ENCODE measurements around the gene RHEBL1. TPM values are rescaled to one million over a fixed set of nuclear protein-coding genes. Genes with fewer than 3 reads are reported as not detected.
A peak's percentile ranks its signal among the peaks of the same experiment; 100 is the strongest.

Gene RHEBL1
- total RNA-seq, 1 donor from 2014 or later, result 1.1 TPM

GRCh38 chr12:49092086-49092815 lies 22.5 kb upstream of the RHEBL1 start:
- peak overlapping the region; percentile 32 for H3K4me3 ChIP-seq
- peaks cover 58% of the 10 kb centered on the region for H3K27me3 ChIP-seq
- H3K27ac ChIP-seq, result no peak overlapping the region
- DNase-seq (no peak), ATAC-seq (no peak)
- peak; percentile 31 for TF ChIP-seq CTCF (IDR thresholded peaks at IDR 0.05)
- intact Hi-C loops (cut with DNase I), result no loop called here
- peaks cover 6% of the 10 kb centered on the region for H3K36me3 ChIP-seq
- peaks cover 57% of the 10 kb centered on the region for H3K4me1 ChIP-seq
- no peaks in the 10 kb centered on the region for H3K9me3 ChIP-seq

GRCh38 chr12:49091836-49092085 lies 22.0 kb upstream of the RHEBL1 start:
- intact Hi-C loops (cut with DNase I), result no loop called here
- H3K4me1 ChIP-seq, result peaks cover 57% of the 10 kb centered on the region
- H3K4me3 ChIP-seq, result peak overlapping the region; percentile 32
- no peak overlapping the region for H3K27ac ChIP-seq
- H3K36me3 ChIP-seq, result peaks cover 1% of the 10 kb centered on the region
- no peak for DNase-seq
- H3K9me3 ChIP-seq, result no peaks in the 10 kb centered on the region
- H3K27me3 ChIP-seq, result peaks cover 58% of the 10 kb centered on the region
- TF ChIP-seq CTCF (IDR thresholded peaks at IDR 0.05), result no peak
- no peak for ATAC-seq

GRCh38 chr12:49091056-49091835 lies 21.5 kb upstream of the RHEBL1 start:
- no peak for TF ChIP-seq CTCF (IDR thresholded peaks at IDR 0.05)
- no peak overlapping the region for H3K27ac ChIP-seq
- ATAC-seq (no peak), DNase-seq (no peak)
- no peaks in the 10 kb centered on the region for H3K36me3 ChIP-seq
- H3K4me3 ChIP-seq, result no peak overlapping the region
- no peaks in the 10 kb centered on the region for H3K9me3 ChIP-seq
- H3K27me3 ChIP-seq, result peaks cover 58% of the 10 kb centered on the region
- intact Hi-C loops (cut with DNase I), result no loop called here
- peaks cover 57% of the 10 kb centered on the region for H3K4me1 ChIP-seq

GRCh38 chr12:49089821-49090773 lies 20.3 kb upstream of the RHEBL1 start:
- H3K4me3 ChIP-seq, result peak overlapping the region; percentile 37
- peak; percentile 7 for TF ChIP-seq CTCF (IDR thresholded peaks at IDR 0.05)
- H3K27ac ChIP-seq, result no peak overlapping the region
- intact Hi-C loops (cut with DNase I), result no loop called here
- ATAC-seq, result peak; percentile 1
- no peaks in the 10 kb centered on the region for H3K36me3 ChIP-seq
- peaks cover 58% of the 10 kb centered on the region for H3K27me3 ChIP-seq
- peak; percentile 71 for DNase-seq
- peaks cover 57% of the 10 kb centered on the region for H3K4me1 ChIP-seq
- no peaks in the 10 kb centered on the region for H3K9me3 ChIP-seq

- no peaks in the 10 kb centered on the region for H3K9me3 ChIP-seq
- H3K4me1 ChIP-seq, result peaks cover 50% of the 10 kb centered on the region
- H3K27ac ChIP-seq, result no peak overlapping the region
- no peaks in the 10 kb centered on the region for H3K36me3 ChIP-seq
- TF ChIP-seq CTCF (IDR thresholded peaks at IDR 0.05), result no peak
- DNase-seq (no peak), ATAC-seq (no peak)
- intact Hi-C loops (cut with DNase I), result no loop called here
- H3K4me3 ChIP-seq, result no peak overlapping the region
- peaks cover 50% of the 10 kb centered on the region for H3K27me3 ChIP-seq
Observed at GRCh38 chr12:49088932-49089330, 19.2 kb upstream of the RHEBL1 start.
